ENCODE measurements around the gene GKN2. TPM values are rescaled to one million over a fixed set of nuclear protein-coding genes. Genes with fewer than 3 reads are reported as not detected.

The GKN2 gene, protein sequence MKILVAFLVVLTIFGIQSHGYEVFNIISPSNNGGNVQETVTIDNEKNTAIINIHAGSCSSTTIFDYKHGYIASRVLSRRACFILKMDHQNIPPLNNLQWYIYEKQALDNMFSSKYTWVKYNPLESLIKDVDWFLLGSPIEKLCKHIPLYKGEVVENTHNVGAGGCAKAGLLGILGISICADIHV
- polyA plus RNA-seq (not detected in 2 replicates), polyA minus RNA-seq (not detected in 2 replicates)

DNA sequence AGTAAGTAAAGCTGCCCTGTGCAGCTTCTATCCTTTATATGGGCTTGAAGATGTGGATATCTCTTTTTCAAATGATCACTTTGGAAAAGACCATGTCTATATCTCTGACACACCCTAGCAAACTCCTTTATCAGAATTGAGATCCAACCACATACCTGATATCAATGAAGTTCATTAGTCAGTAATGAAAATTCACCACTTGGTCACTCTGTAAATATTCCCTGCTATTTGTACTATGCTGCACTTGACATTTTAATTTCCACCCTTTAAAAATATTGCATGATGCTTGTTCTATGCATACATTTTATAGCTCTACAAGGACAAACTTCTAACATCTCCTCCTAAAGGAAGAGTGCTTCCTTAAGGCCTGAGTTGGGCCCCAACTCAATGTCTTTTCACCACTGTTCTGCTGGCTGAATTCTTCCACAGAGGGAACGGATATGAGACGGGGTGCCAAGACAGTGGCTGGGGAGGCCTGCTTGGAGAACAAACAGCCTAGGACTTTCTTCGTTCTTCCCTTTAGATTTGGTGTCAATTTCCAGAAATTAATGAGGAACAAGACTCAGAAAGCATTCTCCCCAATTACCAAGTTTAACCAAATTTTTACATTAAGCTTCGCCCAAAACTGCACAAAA is at the start of gene GKN2:
TSS of gene GKN2 (minus strand) at position 7 of the 635 bp plus-strand sequence. CDS start 32 bp downstream, outside the sequence.
- TF ChIP-seq, protein P1, sequence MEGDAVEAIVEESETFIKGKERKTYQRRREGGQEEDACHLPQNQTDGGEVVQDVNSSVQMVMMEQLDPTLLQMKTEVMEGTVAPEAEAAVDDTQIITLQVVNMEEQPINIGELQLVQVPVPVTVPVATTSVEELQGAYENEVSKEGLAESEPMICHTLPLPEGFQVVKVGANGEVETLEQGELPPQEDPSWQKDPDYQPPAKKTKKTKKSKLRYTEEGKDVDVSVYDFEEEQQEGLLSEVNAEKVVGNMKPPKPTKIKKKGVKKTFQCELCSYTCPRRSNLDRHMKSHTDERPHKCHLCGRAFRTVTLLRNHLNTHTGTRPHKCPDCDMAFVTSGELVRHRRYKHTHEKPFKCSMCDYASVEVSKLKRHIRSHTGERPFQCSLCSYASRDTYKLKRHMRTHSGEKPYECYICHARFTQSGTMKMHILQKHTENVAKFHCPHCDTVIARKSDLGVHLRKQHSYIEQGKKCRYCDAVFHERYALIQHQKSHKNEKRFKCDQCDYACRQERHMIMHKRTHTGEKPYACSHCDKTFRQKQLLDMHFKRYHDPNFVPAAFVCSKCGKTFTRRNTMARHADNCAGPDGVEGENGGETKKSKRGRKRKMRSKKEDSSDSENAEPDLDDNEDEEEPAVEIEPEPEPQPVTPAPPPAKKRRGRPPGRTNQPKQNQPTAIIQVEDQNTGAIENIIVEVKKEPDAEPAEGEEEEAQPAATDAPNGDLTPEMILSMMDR (IDR thresholded peaks at IDR 0.05; ENCODE audit: poor library complexity, severe bottlenecking), result no peak
- TF ChIP-seq RAD21 (conservative IDR thresholded peaks at IDR 0.05) (no peak), EZH2 (IDR thresholded peaks at IDR 0.05; ENCODE audit: borderline replicate concordance, insufficient read depth, low read length, poor library complexity, severe bottlenecking) (no peak), EP300 (conservative IDR thresholded peaks at IDR 0.05; ENCODE audit: poor library complexity, severe bottlenecking) (no peak), REST (IDR thresholded peaks at IDR 0.05; ENCODE audit: borderline replicate concordance) (no peak), SMC3 (conservative IDR thresholded peaks at IDR 0.05; ENCODE audit: poor library complexity) (no peak), POLR2AphosphoS5 (IDR thresholded peaks at IDR 0.05) (no peak), TAF1 (IDR thresholded peaks at IDR 0.05; ENCODE audit: low read depth) (no peak), MXI1 (conservative IDR thresholded peaks at IDR 0.05; ENCODE audit: poor library complexity, severe bottlenecking) (no peak)
- Histone ChIP-seq H3K36me3 (ENCODE audit: insufficient read depth, low read length) (no peaks in the 10 kb centered on the region), H3K79me2 (replicated peaks; ENCODE audit: insufficient read depth, low read length) (no peaks in the 10 kb centered on the region), H3K27ac (ENCODE audit: low read length) (no peak within 1 kb of the TSS), H3K27me3 (ENCODE audit: insufficient read depth, low read depth, low read length) (no peaks in the 10 kb centered on the region), H3F3A (ENCODE audit: insufficient read depth, low read length, poor library complexity, severe bottlenecking) (no peaks in the 10 kb centered on the region), H3K9me2 (ENCODE audit: insufficient read depth, low read length) (no peaks in the 10 kb centered on the region), H3K9me3 (ENCODE audit: low read length) (no peaks in the 10 kb centered on the region), H4K20me1 (ENCODE audit: insufficient read depth) (no peaks in the 10 kb centered on the region), H3K4me3 (ENCODE audit: low read length) (no peak within 1 kb of the TSS), H2AFZ (ENCODE audit: low read depth, low read length) (no peak within 1 kb of the TSS), H3K9ac (ENCODE audit: low read length) (no peak within 1 kb of the TSS), H3K4me2 (ENCODE audit: low read length) (no peak within 1 kb of the TSS)

DNA sequence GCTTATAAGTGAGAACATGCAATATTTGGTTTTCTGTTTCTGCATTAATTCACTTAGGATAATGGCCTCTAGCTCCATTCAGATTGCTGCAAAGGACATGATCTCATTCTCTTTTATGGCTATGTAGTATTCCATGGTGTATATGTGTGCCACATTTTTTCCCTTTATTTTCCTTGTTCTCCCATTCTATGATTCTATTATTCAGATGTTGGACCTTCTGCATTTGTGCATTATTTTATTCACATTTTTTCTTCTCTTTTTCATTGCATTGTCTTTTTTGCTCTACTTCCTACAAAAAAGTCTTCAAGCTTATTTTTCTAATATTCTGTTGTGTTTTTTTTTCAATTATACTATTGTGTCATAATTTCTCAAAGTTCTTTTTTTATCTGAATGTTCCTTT is 49.2 kb upstream of the GKN2 start:
- H3K9ac ChIP-seq (ENCODE audit: low read length), result no peak overlapping the region
- H3K4me2 ChIP-seq (ENCODE audit: low read length), result no peak overlapping the region
- no peaks in the 10 kb centered on the region for H3K79me2 ChIP-seq (replicated peaks; ENCODE audit: insufficient read depth, low read length)
- no peak overlapping the region for H2AFZ ChIP-seq (ENCODE audit: low read depth, low read length)
- H3F3A ChIP-seq (ENCODE audit: insufficient read depth, low read length, poor library complexity, severe bottlenecking), result no peaks in the 10 kb centered on the region
- H3K27me3 ChIP-seq (ENCODE audit: insufficient read depth, low read depth, low read length), result no peaks in the 10 kb centered on the region
- H4K20me1 ChIP-seq (ENCODE audit: insufficient read depth), result no peaks in the 10 kb centered on the region
- no peak overlapping the region for H3K4me3 ChIP-seq (ENCODE audit: low read length)
- no peaks in the 10 kb centered on the region for H3K9me3 ChIP-seq (ENCODE audit: low read length)
- H3K9me2 ChIP-seq (ENCODE audit: insufficient read depth, low read length), result no peaks in the 10 kb centered on the region
- H3K27ac ChIP-seq (ENCODE audit: low read length), result no peak overlapping the region
- TF ChIP-seq EP300 (conservative IDR thresholded peaks at IDR 0.05; ENCODE audit: poor library complexity, severe bottlenecking) (no peak), RAD21 (conservative IDR thresholded peaks at IDR 0.05) (no peak), TAF1 (IDR thresholded peaks at IDR 0.05; ENCODE audit: low read depth) (no peak), SMC3 (conservative IDR thresholded peaks at IDR 0.05; ENCODE audit: poor library complexity) (no peak), EZH2 (IDR thresholded peaks at IDR 0.05; ENCODE audit: borderline replicate concordance, insufficient read depth, low read length, poor library complexity, severe bottlenecking) (no peak), MXI1 (conservative IDR thresholded peaks at IDR 0.05; ENCODE audit: poor library complexity, severe bottlenecking) (no peak), REST (IDR thresholded peaks at IDR 0.05; ENCODE audit: borderline replicate concordance) (no peak)
- no peaks in the 10 kb centered on the region for H3K36me3 ChIP-seq (ENCODE audit: insufficient read depth, low read length)

Data from neural cell (in vitro differentiated cells).